ENCODE results near the gene ITGB3BP. TPM values are rescaled to one million over a fixed set of nuclear protein-coding genes. Genes with fewer than 3 reads are reported as not detected.

ITGB3BP gene
- polyA plus RNA-seq, 2 of the 4 experiments (the other 2 are of a cell fraction), result 31.6 to 45.8 TPM

GRCh38 chr1:63408331-63408730 lies 114.7 kb downstream of the ITGB3BP start:
- Histone ChIP-seq H3K27ac (no peak overlapping the region), H3K4me2 (no peak overlapping the region), H3K4me3 (no peak overlapping the region), H3K4me1 (peaks cover 6% of the 10 kb centered on the region; the same call in 1 of the 3 replicates), H3K9me3 (no peaks in the 10 kb centered on the region)
- DNase-seq (ENCODE audit: low read depth in 1 of 2, low spot score in 1 of 2) (no peak), FAIRE-seq (no peak), ATAC-seq (no peak)
- CTCF ChIA-PET, result no interaction called here
- POLR2A ChIA-PET, result no interaction called here
- TF ChIP-seq BCL3 (IDR thresholded peaks at IDR 0.05) (no peak), ZFP36 (IDR thresholded peaks at IDR 0.05; ENCODE audit: borderline replicate concordance, partially characterized antibody) (no peak)
- WGBS (ENCODE audit: missing lambda C conversion rate), result 78% methylated on average over 4 of the region's 4 CpGs

- TF ChIP-seq NPAS2 (CRISPR knock-in tag; IDR thresholded peaks at IDR 0.05; ENCODE audit: borderline replicate concordance), result no peak
- TF ChIP-seq CEBPB (IDR thresholded peaks at IDR 0.05), result peak in 1 of 2 experiments; percentile 66; a peak in 2 of 4 replicates
- no peak for TF ChIP-seq FOSL2 (IDR thresholded peaks at IDR 0.05)
- no peak for TF ChIP-seq FOSL2 (CRISPR knock-in tag; IDR thresholded peaks at IDR 0.05)
- H3K4me3 ChIP-seq, result no peak overlapping the region
- POLR2A ChIA-PET, result no interaction called here
- DNase-seq (ENCODE audit: low read depth in 1 of 2, low spot score in 1 of 2), result no peak
- H3K27ac ChIP-seq, result no peak overlapping the region
- no peak for ATAC-seq
- H3K4me2 ChIP-seq, result peak overlapping the region; percentile 23; the same call in 2 of the 3 replicates
- H3K9me3 ChIP-seq, result no peaks in the 10 kb centered on the region
- no peak for FAIRE-seq
- CTCF ChIA-PET, result no interaction called here
- peaks cover 6% of the 10 kb centered on the region; the same call in 1 of the 3 replicates for H3K4me1 ChIP-seq
These were observed 116.0 kb downstream of the ITGB3BP start for GRCh38 chr1:63407002-63407401.

- DNase-seq (ENCODE audit: low read depth in 1 of 2, low spot score in 1 of 2) (no peak), FAIRE-seq (no peak), ATAC-seq (no peak)
- H3K4me2 ChIP-seq, result no peak overlapping the region
- no peak overlapping the region for H3K27ac ChIP-seq
- ChIA-PET CTCF (no interaction called here), POLR2A (no interaction called here)
- no peaks in the 10 kb centered on the region for H3K9me3 ChIP-seq
- peak; percentile 45 for TF ChIP-seq MAFK (IDR thresholded peaks at IDR 0.05; ENCODE audit: partially characterized antibody)
- TF ChIP-seq ELK1 (IDR thresholded peaks at IDR 0.05; ENCODE audit: low read depth, low read length), result no peak
- H3K4me1 ChIP-seq, result peaks cover 6% of the 10 kb centered on the region; the same call in 1 of the 3 replicates
- no peak overlapping the region for H3K4me3 ChIP-seq
These were observed 117.0 kb downstream of the ITGB3BP start for GRCh38 chr1:63405987-63406386.

- Histone ChIP-seq H3K4me3 (no peak overlapping the region), H3K4me2 (no peak overlapping the region), H3K9me3 (no peaks in the 10 kb centered on the region), H3K4me1 (peaks cover 6% of the 10 kb centered on the region; the same call in 1 of the 3 replicates), H3K27ac (no peak overlapping the region)
- TF ChIP-seq HES2 (IDR thresholded peaks at IDR 0.05) (no peak), CTCF (IDR thresholded peaks at IDR 0.05) (no peak), ZSCAN20 (CRISPR knock-in tag; IDR thresholded peaks at IDR 0.05) (no peak), JUN (IDR thresholded peaks at IDR 0.05) (no peak), CBX2 (IDR thresholded peaks at IDR 0.05; ENCODE audit: borderline replicate concordance, low read depth) (no peak), REST (IDR thresholded peaks at IDR 0.05) (no peak), POLR2A (IDR thresholded peaks at IDR 0.05; ENCODE audit: low read length) (no peak), SMC3 (IDR thresholded peaks at IDR 0.05) (no peak), ZNF302 (CRISPR knock-in tag; IDR thresholded peaks at IDR 0.05) (no peak), KDM1A (IDR thresholded peaks at IDR 0.05; ENCODE audit: low read depth) (no peak)
- ChIA-PET POLR2A (no interaction called here), CTCF (interaction anchor here (0.8 kb wide), 1 partner anchor 71 kb away, joined by 5 read pairs; no protein-coding TSS in a partner anchor)
- ATAC-seq (no peak), FAIRE-seq (no peak), DNase-seq (ENCODE audit: low read depth in 1 of 2, low spot score in 1 of 2) (no peak)
These were observed 118.0 kb downstream of the ITGB3BP start for GRCh38 chr1:63405021-63405420.
